GM18873 (cell line): Measurements from ENCODE around the gene SNTG2.

Experiments
- ATAC-seq: cut with Tn5 transposase; IDR thresholded peaks from one replicate; pipeline ENCODE4 v1.9.1; 2021; ENCODE audit warnings: mild to moderate bottlenecking, moderate library complexity, moderate number of reproducible peaks; ENCODE audit not compliant: unreplicated experiment, low FRiP score

SNTG2 gene

GRCh38 chr2:985317-985898, 34.8 kb downstream of the SNTG2 start:
- no peak for ATAC-seq

GRCh38 chr2:987789-988188, 37.1 kb downstream of the SNTG2 start:
- ATAC-seq, result no peak

- ATAC-seq, result no peak
Observed at GRCh38 chr2:989781-990467, 39.3 kb downstream of the SNTG2 start.

- ATAC-seq, result no peak
Observed at GRCh38 chr2:990970-991369, 40.3 kb downstream of the SNTG2 start.

GRCh38 chr2:1002350-1002749, 51.7 kb downstream of the SNTG2 start:
- no peak for ATAC-seq

GRCh38 chr2:1004398-1004797, 53.7 kb downstream of the SNTG2 start:
- no peak for ATAC-seq

- ATAC-seq, result no peak
Observed at GRCh38 chr2:1010415-1010930, 59.8 kb downstream of the SNTG2 start.

- no peak for ATAC-seq
Observed at GRCh38 chr2:1011006-1011405, 60.4 kb downstream of the SNTG2 start.

- ATAC-seq, result no peak
Observed at GRCh38 chr2:1011985-1012384, 61.3 kb downstream of the SNTG2 start.

GRCh38 chr2:1014802-1015201, 64.2 kb downstream of the SNTG2 start:
- ATAC-seq, result no peak

- ATAC-seq, result no peak
Observed at GRCh38 chr2:1016500-1016899, 65.9 kb downstream of the SNTG2 start.

- no peak for ATAC-seq
Observed at GRCh38 chr2:1017827-1018226, 67.2 kb downstream of the SNTG2 start.

GRCh38 chr2:1020206-1020605, 69.6 kb downstream of the SNTG2 start:
- no peak for ATAC-seq

GRCh38 chr2:1022178-1022577, 71.5 kb downstream of the SNTG2 start:
- ATAC-seq, result no peak

- ATAC-seq, result no peak
Observed at GRCh38 chr2:1024981-1025380, 74.3 kb downstream of the SNTG2 start.

- ATAC-seq, result no peak
Observed at GRCh38 chr2:1026141-1026540, 75.5 kb downstream of the SNTG2 start.

- no peak for ATAC-seq
Observed at GRCh38 chr2:1028831-1029230, 78.2 kb downstream of the SNTG2 start.

- ATAC-seq, result no peak
Observed at GRCh38 chr2:1032030-1032429, 81.4 kb downstream of the SNTG2 start.

- no peak for ATAC-seq
Observed at GRCh38 chr2:1033069-1033468, 82.4 kb downstream of the SNTG2 start.

- ATAC-seq, result no peak
Observed at GRCh38 chr2:1037066-1037465, 86.4 kb downstream of the SNTG2 start.

- no peak for ATAC-seq
Observed at GRCh38 chr2:1039549-1039948, 88.9 kb downstream of the SNTG2 start.
